HG02938 (cell line): Measurements from ENCODE around the gene DSEL.

Experiments used
- ATAC-seq: cut with Tn5 transposase; IDR thresholded peaks from one replicate; pipeline ENCODE4 v1.9.1; 2021; ENCODE audit warnings: mild to moderate bottlenecking, moderate library complexity; ENCODE audit not compliant: unreplicated experiment

The DSEL gene

DNA sequence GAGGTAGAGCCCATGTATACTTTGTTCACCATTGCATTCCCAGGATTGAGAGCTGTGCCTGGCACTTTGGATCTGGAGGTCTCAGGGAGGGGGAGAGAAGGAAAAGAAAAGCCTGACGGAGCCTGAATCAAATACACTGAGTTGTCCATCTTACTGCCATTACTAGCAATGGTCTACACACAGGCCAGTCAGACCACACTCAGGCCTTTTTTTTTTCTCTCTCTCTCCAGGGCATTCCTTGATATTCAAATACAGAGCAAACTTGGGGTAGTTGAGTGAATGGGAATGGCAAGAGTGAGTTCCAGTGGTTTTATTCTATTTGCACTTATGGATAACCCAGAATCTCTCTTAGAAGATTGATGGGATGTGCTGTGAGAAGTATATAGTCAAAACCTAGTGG lies 11.8 kb downstream of the DSEL start:
- ATAC-seq, result no peak

DNA sequence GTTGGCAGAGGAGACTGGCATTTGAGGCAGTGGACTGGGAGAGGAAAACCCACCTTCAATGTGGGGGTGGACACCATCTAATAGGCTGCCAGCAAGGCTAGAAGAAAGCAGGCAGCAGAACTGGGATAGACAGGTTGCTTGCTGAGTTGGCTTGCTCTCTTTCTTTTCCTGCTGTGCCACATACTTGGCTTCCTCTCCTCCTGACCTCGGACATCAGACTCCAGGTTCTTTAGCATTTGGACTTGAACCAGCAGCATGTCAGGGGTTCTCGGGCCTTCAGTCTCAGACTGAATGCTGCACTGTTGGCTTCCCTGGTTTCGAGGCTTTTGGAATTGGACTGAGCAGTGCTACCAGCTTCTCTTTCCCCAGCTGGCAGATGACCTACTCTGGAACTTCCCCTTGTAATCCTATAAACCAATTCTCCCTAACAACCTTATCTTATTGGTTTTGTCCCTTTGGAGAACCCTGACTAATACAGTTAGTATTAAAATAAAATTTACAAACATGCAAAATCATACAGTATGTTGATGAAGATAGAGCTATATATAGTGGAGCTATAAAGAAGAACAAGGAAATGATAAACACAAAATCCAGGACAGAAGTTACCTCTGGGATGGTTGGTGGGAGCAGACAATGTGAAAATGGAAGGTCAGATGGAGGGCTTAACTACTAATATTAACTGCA lies 15.9 kb downstream of the DSEL start:
- ATAC-seq, result no peak

DNA sequence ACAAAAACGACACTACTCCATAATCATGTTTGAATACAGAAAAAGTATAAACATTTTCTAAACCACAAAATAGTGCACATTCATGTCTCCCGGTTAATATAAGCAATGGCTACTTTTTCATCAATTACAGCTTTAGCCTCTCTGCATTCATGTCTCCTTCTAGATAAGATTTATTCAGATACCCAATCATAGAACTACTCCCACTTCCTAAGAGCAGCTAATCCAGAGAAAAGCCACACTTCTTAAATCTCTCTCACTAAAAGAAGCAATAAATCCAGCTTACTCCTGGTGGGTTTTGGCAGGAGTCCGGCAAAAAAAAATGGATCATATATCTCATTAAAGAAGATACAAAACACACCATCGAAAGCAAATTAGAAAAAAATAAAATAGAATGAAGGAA lies 20.1 kb downstream of the DSEL start:
- ATAC-seq, result no peak

DNA sequence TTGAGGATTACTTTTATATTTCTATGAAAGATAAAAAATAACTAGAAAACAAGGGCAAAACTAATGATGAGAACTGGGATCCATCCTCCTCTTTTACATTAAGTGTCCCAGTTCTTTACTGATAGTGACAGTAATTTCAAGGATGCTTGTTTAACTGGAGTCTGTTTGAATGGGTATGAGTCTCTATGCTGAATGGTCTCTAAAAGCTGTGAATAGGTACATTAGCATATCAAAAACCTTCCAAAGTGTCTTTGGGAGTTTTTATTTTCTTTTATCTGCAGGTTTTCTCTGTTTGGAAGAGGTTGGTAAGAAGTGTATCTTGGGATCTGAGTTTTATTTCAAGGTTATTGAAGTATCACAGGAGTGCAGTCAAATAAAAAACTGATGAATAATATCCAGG lies 30.0 kb downstream of the DSEL start:
- no peak for ATAC-seq

DNA sequence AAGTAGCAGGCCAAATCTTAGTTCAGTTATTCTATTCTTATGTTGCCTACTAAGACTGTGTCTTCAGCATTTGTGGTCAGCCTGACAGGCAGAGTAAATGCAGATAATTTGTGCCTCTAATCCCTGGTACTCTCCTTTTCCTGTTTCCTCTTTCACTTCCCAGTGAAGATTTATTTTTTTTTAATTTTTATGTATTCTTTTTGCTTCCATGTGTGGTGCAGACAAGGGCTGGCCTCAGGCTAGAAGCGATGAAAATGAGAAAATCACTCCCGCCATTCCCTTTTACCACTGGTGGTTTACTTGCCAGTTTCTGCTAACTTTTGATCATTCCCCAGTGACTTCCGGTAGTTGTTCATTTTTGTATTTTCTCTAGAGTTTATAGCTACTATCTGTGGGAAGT lies 30.9 kb downstream of the DSEL start:
- ATAC-seq, result no peak

DNA sequence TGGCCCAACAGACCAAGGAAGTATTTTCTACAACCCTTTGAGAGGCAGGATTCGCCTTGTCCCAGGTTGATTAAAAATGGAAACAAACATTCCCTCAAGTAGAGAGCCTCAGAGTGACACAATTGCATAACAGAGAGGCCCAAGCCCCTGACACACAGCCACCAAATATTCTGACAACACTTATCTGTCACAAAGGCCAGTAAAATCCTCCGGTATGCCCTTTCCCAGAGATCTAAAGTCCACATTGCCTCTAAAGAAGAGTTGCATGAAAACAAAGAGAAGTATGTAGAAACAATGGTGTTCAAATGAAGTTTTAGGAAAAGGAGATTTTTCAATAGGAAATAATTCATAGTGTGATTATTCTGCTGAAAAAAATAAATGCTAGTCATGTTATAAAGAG lies 32.1 kb downstream of the DSEL start:
- no peak for ATAC-seq

DNA sequence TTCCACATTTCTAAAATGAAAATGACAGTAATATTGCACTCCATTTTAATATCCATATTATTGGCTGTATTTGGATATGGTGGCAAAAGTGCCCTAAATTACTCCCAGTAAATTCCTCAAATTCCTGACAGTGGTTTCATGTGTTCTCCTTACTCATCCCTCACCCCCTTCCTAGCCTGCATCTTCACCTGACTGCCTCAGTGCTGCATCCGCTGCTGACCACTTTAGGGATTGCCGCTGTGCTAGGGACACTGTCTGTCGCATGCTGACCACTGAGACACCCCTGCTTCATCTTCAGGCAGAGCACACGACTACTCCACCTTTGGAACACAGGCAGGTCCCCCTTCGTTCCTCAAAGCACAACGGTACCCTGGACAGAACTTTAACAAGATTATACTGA lies 32.6 kb downstream of the DSEL start:
- no peak for ATAC-seq

DNA sequence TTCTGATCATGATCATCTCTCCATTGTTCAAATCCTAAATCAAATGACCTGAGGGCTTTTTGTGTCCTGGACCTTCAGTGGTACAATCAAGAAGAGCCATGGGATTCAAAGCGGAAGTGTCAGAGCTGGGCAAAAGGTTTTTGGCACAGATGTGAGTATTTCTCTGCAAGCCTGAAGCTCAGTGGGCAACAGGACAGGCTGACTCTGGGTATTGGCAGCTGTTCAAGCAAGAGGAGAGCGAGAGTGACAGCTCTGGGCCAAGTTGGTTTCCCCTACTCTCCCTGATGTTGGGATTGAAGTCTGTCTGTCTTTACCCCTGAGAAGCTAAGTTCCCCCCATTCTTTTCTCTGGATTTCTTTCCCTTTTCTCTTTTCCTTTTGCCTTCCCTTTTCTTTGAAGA lies 33.3 kb downstream of the DSEL start:
- ATAC-seq, result no peak

DNA sequence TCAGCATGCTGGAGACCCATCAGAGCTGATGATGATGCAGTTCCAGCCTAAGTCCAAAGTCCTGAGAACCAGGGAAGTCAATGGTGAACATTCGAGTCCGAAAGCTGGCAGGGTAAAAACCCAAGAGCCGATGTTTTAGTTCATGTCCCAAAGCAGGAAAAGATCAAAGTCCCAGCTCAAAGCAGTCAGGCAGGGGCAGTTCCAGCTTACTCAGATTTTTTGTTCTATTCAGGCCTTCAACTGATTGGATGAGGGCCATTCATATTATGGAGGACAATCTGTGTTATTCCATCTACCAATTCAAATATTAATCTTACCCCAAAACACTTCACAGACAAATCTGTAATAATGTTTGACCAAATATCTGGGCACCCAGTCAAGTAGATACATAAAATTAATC lies 38.3 kb downstream of the DSEL start:
- ATAC-seq, result no peak

DNA sequence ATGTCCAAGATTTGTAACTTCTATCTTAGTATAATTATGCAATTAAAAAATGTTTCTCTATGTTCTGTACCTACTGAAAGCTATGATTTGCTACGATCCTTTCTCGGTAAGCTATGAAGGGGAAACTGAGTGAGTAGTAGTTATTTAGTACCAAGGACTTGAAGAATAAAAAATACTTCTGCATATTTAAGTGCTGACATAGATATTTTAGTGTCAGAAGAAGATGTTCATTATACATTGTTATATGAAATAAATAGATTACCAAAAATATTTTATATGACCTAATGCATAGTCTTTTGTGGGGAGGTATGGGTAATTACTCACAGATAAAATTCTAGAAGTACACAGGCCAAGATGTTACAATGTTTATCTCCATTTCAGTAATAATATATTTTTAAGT lies 39.0 kb downstream of the DSEL start:
- ATAC-seq, result no peak

DNA sequence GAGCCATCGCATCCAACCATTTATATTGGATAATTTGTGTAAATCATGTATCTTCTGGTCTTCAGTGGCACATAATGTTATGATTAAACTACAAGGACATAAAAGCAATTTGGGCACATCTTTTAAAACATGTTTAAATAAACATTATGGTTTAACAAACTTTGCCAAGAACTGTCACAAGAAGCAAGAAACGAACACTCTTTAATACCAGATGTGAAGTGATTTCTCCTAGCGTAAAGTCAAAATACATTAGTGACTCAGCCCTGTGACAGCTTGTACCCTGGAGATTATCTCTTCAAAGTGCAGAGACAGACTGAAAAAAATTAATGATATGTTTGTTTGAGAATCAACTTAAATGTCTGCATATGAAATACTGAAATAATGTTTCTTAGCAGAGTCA lies 39.9 kb downstream of the DSEL start:
- no peak for ATAC-seq

DNA sequence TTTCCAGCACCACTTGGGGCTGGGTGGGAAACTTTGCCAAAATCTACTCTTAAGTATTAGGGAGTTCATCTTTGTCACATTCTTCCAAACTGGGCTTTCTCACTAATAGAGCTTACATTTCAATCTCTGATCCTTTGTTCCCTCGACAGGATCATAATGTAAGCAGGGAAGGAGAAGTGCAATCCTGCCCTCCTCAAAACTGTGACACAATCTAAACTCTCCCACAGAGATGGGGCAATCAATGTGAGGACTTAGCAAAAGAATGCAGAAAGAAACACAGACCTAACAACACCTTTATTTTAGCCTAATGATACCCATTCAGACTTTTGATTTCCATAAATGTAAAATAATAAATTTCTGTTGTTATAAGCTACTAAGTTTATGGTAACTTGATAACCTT lies 40.8 kb downstream of the DSEL start:
- ATAC-seq, result no peak

DNA sequence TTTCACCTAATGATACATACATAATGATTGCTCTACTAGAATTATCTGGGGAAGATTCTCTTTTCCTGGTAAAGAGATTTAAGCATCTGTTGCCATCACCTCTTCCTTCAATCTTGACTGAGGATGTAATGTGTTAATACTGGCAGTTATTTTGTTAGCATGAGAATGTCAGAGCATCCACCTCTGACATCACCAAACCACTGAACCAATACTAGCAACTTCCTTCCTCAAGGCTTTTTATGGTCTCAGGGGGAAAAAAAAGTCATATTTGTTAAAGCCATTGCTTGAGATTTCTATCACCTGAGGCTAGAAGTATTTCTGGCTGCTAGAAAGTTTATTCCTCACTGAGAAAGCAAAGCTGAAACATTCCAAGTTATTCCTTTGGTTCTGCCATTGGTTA lies 48.5 kb downstream of the DSEL start:
- ATAC-seq, result no peak

DNA sequence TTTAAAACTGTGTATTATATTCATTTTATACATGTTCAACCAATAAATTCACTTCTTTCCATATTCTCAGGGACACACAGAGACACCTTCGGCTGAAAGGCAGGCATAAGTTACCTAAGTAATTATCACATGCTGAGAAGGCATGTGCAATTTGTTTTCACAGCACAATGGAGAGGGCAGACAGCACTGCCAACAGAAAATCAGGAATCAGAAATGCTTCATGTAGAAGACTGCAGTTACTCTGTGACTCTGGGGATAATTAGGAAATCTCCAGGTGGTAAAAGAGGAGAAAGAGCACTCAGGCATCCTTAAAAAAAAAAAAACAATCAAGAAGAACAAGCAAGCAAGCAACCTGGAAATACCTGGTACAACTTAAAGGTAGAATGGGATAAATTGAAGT lies 49.3 kb downstream of the DSEL start:
- no peak for ATAC-seq

DNA sequence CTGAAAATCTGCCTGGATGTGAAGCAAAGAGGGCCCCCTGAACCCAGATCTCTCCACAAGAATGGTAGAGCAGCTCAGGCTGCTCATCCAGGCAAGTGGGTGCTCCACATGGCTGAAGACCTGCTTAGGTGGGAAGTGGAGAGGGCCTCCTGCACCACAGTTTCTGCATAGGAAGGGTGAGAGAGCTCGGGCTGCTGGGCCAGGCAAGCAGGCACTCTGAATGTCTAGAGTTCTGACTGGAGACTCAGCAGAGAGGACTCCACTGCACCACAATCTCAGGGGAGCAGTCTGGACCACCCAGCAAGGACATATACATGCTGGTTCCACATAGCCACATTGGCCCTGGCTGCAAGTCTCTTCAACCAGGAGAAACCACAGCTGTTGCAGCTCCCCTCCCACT lies 52.0 kb downstream of the DSEL start:
- ATAC-seq, result no peak

DNA sequence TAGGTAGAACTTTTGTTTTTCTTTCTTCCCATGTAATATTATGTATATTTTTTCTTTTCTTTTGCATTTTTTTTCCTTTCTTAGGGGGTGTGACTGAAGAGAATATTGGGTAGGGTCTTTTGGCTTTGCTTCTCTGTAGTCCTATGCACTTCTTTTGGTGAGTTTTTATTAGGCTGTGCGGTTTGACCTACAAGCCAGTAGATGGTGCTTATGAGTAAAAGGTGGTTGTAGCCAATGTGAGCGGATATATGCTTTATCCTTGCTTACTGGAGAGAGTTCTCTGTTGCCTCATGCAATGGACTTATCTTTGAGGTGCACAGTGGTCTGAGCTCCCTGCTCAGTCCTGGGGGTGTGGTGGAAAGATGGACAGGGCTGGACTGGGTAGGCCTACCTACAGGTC lies 52.7 kb downstream of the DSEL start:
- no peak for ATAC-seq

DNA sequence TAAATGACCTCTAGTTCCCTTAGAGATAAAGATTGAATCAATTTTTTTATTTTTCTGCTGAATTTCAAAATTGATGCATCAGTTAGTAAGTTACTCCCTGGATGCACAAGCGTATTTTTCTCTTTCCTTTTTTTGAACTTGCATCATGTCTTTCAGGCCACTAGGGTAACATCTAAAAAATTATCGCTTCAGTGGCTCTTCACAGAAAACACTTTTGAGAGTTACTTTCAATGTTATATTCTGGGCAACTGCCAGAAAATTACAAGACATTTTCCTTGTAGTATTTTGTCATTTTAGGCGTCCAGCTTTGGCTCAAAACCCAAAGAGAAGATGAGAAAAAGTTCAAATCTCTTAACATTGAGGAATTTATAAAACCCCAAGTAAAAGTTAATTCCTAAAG lies 59.8 kb downstream of the DSEL start:
- no peak for ATAC-seq
